GM06990 (cell line): ENCODE results near the gene FARP2.
"Not testable (repeated sequence)": the region's sequence is repeated elsewhere in the genome, so short reads cannot be mapped to it uniquely, and the experiment has no call there.

Experiments used
- DNase-seq: peaks from one replicate; pipeline ENCODE4 v3.0.0-alpha.2; 2011; ENCODE audit not compliant: insufficient read length; ENCODE audit errors: extremely low read depth
- H3K27me3 ChIP-seq: replicated peaks from 2 replicates; pipeline ENCODE4 v1.6.0; 2011; ENCODE audit warnings: low read length; ENCODE audit not compliant: control insufficient read depth, insufficient read depth
- H3K36me3 ChIP-seq: 2 replicates; pipeline ENCODE4 v1.5.1; 2011; ENCODE audit warnings: low read length; ENCODE audit not compliant: control insufficient read depth, insufficient read depth
- H3K4me3 ChIP-seq: replicated peaks from 2 replicates; pipeline ENCODE4 v1.5.1; 2011; ENCODE audit warnings: low read depth, mild to moderate bottlenecking, control low read depth, low read length
- TF ChIP-seq, protein P1 (sequence below): IDR thresholded peaks from 2 replicates; pipeline ENCODE4 v1.5.1; 2011; ENCODE audit warnings: low read length, control low read depth, mild to moderate bottlenecking, inconsistent platforms; ENCODE audit not compliant: insufficient read depth, poor library complexity, severe bottlenecking

The FARP2 gene

DNA sequence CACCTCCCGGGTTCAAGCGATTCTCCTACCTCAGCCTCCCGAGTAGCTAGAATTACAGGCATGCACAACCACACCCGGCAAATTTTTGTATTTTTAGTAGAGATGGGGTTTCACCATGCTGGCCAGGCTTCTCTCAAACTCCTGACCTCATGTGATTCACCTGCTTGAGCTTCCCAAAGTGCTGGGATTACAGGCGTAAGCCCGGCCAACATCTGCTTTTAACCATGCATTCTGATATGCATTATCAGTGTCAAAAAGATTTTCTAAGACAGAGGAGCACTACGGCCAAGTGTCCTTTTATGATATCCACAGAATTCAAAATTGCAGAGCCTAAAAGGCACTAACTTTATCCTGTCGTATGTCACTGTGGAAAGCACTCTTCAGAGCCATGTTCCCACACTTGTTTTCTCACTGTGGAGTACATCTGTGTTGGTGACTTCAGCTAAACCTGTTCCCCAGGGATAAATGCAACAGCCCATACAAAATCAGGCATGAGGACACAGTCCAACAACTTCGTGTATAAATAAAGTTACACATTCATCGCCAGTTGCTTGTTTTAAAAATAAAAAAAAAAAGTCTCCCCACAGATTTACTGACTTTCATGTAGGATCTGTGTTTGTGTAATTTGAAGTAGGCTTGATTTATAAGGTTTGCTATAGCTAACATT is 95.9 kb downstream of the FARP2 start:
- Histone ChIP-seq H3K27me3 (no peaks in the 10 kb centered on the region), H3K4me3 (no peak overlapping the region), H3K36me3 (no peaks in the 10 kb centered on the region; the same call in none of the 2 replicates)
- TF ChIP-seq, protein P1, sequence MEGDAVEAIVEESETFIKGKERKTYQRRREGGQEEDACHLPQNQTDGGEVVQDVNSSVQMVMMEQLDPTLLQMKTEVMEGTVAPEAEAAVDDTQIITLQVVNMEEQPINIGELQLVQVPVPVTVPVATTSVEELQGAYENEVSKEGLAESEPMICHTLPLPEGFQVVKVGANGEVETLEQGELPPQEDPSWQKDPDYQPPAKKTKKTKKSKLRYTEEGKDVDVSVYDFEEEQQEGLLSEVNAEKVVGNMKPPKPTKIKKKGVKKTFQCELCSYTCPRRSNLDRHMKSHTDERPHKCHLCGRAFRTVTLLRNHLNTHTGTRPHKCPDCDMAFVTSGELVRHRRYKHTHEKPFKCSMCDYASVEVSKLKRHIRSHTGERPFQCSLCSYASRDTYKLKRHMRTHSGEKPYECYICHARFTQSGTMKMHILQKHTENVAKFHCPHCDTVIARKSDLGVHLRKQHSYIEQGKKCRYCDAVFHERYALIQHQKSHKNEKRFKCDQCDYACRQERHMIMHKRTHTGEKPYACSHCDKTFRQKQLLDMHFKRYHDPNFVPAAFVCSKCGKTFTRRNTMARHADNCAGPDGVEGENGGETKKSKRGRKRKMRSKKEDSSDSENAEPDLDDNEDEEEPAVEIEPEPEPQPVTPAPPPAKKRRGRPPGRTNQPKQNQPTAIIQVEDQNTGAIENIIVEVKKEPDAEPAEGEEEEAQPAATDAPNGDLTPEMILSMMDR: no peak
- no peak for DNase-seq

DNA sequence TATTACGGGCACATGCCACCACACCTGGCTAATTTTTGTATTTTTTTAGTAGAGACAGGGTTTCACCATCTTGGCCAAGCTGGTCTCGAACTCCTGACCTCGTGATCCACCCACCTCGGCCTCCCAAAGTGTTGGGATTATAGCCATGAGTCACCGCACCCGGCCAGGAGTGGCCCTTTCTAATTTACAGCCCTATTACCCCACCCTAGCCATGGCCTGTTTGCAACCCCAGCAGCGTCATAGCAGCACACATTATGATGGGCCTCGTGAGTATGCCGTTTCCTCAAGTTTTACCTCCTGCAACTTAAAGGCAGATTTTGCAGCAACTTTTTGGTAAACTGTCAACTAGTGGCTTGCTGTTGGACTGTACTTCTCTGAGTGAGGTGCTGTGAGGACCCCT is 97.8 kb downstream of the FARP2 start:
- not testable (repeated sequence) for DNase-seq, H3K27me3 ChIP-seq, H3K4me3 ChIP-seq, H3K36me3 ChIP-seq

DNA sequence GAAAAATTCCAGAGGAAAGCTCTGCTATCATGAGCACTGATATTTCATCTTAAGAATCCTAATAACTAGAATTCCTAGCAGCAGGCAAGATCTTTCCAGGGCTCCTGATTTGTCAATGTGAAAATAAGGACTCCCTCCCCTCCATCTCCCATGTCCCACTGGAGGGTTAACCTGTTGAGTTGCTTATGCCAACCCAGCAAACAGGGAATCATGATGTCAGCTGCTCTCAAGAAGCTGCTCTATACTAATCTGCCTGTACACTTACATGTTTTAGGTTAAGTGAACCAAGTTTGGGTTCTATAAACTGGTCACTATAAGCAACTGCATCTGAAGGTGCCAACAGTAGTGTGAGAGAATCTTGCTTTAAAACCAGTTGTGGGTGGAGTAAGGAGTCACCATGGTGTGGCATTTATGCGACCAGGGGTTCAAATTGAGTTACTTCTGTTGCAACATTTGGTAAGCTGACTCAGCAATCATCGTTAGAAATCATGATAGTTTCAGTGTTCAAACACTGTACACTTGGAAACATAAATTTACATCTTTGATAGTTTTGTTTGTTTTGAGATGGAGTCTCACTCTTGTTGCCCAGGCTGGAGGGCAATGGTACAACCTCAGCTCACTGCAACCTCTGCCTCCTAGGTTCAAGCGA is 98.9 kb downstream of the FARP2 start:
- TF ChIP-seq, protein P1: no peak
- no peaks in the 10 kb centered on the region; the same call in 1 of the 2 replicates for H3K36me3 ChIP-seq
- no peak for DNase-seq
- H3K27me3 ChIP-seq: no peaks in the 10 kb centered on the region
- H3K4me3 ChIP-seq: no peak overlapping the region

DNA sequence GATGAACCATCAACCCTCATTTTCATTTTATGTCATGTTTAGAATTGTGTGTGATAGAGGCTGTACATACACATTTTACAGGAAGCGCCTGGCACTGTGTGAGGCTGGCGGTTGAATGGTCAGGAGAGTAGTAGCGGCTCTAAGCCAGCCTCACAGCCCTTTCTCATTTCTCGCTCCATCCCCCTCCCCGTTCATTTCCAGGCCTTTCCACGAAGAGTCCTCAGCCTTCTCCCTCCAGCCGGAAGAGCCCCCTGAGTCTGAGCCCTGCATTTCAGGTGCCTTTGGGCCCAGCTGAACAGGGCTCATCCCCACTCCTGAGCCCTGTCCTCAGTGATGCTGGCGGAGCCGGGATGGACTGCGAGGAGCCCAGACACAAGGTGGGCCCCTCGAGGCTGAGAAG is 100.5 kb downstream of the FARP2 start:
- H3K36me3 ChIP-seq: no peaks in the 10 kb centered on the region; the same call in 1 of the 2 replicates
- no peak overlapping the region for H3K4me3 ChIP-seq
- DNase-seq: no peak
- TF ChIP-seq, protein P1: no peak
- no peaks in the 10 kb centered on the region for H3K27me3 ChIP-seq

DNA sequence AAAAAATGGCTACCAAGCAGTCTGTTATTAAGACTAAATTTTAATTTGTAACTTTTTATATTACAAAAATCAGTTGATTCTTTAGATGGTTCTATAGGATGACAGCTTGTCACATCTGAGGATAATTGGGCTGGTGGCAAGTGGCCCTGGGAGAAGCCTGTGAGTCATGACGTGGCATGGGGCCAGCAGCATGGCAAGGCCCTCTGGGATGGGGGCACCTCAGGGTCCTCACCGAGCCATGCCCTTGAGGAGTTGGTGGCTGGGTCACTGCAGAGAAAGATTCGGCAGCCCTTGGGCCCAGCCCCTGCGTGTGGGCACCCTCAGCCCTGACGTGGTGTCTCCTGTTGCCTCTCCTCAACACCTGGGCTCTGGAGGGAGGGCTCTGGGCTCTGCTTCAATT is 102.6 kb downstream of the FARP2 start:
- H3K27me3 ChIP-seq: no peaks in the 10 kb centered on the region
- TF ChIP-seq, protein P1: no peak
- no peak for DNase-seq
- H3K36me3 ChIP-seq: no peaks in the 10 kb centered on the region; the same call in 1 of the 2 replicates
- no peak overlapping the region for H3K4me3 ChIP-seq

DNA sequence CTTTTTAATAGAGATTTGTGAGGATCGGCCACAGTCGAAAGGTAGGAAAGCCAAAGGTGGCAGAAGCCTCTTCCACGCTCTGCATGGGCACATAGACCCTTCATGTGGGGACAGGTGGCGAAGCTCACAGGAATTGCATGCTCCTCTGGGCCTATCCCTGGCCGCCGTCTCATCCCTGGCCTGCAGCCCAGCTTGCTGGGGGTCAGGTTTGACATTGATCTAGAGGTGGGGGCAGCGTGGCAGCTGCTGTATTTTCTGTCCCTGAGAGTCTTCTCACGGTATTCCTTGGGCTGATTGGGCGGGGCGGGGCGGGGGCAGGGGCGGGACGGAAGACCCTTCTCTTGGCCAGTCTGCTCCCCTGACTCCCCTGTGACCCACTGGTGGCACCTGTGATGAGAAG is 103.4 kb downstream of the FARP2 start:
- H3K36me3 ChIP-seq: no peaks in the 10 kb centered on the region; the same call in 1 of the 2 replicates
- TF ChIP-seq, protein P1: no peak
- H3K27me3 ChIP-seq: no peaks in the 10 kb centered on the region
- H3K4me3 ChIP-seq: no peak overlapping the region
- no peak for DNase-seq
